HL-60 (cell line): ENCODE results near the gene GHRL.

Source experiments
- GABPA ChIP-seq: IDR thresholded peaks from 2 replicates; pipeline ENCODE4 v1.6.1; 2012; ENCODE audit warnings: low read depth
- POLR2AphosphoS5 ChIP-seq: IDR thresholded peaks from 2 replicates; pipeline ENCODE4 v1.6.1; 2012; ENCODE audit warnings: low read depth
- TF ChIP-seq, protein P1 (sequence below): IDR thresholded peaks from one replicate; pipeline ENCODE4 v1.5.1; 2011; ENCODE audit warnings: low read length, control low read depth, inconsistent platforms; ENCODE audit not compliant: insufficient read depth
- TF ChIP-seq, protein P2 (sequence below): IDR thresholded peaks from 2 replicates; pipeline ENCODE4 v1.6.1; 2012; ENCODE audit warnings: low read depth; ENCODE audit not compliant: insufficient replicate concordance

DNA sequence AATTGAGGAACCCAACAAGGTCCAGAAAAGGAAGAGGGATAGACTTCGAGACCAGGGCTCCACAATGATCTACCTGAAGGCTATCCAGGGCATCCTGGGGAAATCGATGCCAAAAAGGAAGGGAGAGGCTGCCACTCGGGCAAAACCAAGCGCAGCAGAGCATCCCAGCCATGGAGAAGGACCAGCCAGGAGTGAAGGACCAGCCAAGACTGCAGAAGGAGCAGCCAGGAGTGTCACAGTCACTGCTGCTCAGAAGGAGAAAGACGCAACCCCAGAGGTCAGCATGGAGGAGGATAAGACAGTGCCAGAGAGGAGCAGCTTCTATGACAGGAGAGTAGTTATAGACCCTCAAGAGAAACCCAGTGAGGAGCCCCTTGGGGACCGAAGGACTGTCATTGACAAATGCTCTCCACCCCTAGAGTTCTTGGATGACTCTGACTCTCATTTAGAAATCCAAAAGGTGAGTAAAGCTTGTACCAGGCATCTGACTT is 32.5 kb downstream of the GHRL start:
- TF ChIP-seq, protein P1, sequence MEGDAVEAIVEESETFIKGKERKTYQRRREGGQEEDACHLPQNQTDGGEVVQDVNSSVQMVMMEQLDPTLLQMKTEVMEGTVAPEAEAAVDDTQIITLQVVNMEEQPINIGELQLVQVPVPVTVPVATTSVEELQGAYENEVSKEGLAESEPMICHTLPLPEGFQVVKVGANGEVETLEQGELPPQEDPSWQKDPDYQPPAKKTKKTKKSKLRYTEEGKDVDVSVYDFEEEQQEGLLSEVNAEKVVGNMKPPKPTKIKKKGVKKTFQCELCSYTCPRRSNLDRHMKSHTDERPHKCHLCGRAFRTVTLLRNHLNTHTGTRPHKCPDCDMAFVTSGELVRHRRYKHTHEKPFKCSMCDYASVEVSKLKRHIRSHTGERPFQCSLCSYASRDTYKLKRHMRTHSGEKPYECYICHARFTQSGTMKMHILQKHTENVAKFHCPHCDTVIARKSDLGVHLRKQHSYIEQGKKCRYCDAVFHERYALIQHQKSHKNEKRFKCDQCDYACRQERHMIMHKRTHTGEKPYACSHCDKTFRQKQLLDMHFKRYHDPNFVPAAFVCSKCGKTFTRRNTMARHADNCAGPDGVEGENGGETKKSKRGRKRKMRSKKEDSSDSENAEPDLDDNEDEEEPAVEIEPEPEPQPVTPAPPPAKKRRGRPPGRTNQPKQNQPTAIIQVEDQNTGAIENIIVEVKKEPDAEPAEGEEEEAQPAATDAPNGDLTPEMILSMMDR: no peak
- TF ChIP-seq, protein P2, sequence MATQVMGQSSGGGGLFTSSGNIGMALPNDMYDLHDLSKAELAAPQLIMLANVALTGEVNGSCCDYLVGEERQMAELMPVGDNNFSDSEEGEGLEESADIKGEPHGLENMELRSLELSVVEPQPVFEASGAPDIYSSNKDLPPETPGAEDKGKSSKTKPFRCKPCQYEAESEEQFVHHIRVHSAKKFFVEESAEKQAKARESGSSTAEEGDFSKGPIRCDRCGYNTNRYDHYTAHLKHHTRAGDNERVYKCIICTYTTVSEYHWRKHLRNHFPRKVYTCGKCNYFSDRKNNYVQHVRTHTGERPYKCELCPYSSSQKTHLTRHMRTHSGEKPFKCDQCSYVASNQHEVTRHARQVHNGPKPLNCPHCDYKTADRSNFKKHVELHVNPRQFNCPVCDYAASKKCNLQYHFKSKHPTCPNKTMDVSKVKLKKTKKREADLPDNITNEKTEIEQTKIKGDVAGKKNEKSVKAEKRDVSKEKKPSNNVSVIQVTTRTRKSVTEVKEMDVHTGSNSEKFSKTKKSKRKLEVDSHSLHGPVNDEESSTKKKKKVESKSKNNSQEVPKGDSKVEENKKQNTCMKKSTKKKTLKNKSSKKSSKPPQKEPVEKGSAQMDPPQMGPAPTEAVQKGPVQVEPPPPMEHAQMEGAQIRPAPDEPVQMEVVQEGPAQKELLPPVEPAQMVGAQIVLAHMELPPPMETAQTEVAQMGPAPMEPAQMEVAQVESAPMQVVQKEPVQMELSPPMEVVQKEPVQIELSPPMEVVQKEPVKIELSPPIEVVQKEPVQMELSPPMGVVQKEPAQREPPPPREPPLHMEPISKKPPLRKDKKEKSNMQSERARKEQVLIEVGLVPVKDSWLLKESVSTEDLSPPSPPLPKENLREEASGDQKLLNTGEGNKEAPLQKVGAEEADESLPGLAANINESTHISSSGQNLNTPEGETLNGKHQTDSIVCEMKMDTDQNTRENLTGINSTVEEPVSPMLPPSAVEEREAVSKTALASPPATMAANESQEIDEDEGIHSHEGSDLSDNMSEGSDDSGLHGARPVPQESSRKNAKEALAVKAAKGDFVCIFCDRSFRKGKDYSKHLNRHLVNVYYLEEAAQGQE: no peak
- no peak for TF ChIP-seq GABPA
- no peak for TF ChIP-seq POLR2AphosphoS5
